ENCODE results near the gene BLM.

DNA sequence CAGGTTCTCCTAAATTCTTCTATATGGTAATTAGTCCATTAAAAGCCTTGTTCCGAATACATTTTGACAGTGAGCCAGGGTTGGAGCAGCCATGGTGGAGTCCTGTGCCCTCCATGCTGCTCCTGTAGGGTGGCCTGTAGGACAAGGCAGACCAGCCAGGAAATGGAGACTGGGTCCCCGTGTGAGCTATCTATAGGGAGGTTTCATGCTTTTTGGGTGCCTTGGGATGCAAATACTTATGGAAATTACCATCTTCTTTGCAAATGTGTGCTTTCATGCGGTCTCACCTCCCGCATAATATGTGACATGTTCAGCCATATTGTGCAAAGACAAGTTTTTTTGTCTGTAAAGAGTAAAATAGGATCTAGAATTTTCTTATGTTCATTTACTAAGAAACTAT lies 93.2 kb downstream of the BLM start:
- TF ChIP-seq, protein P1, sequence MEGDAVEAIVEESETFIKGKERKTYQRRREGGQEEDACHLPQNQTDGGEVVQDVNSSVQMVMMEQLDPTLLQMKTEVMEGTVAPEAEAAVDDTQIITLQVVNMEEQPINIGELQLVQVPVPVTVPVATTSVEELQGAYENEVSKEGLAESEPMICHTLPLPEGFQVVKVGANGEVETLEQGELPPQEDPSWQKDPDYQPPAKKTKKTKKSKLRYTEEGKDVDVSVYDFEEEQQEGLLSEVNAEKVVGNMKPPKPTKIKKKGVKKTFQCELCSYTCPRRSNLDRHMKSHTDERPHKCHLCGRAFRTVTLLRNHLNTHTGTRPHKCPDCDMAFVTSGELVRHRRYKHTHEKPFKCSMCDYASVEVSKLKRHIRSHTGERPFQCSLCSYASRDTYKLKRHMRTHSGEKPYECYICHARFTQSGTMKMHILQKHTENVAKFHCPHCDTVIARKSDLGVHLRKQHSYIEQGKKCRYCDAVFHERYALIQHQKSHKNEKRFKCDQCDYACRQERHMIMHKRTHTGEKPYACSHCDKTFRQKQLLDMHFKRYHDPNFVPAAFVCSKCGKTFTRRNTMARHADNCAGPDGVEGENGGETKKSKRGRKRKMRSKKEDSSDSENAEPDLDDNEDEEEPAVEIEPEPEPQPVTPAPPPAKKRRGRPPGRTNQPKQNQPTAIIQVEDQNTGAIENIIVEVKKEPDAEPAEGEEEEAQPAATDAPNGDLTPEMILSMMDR (conservative IDR thresholded peaks at IDR 0.05; ENCODE audit: low read length), result no peak
- TF ChIP-seq EZH2phosphoT487 (IDR thresholded peaks at IDR 0.05; ENCODE audit: borderline replicate concordance), result no peak
